IMR-90 (cell line): Measurements from ENCODE around the gene NME2.

Source experiments
- CEBPB ChIP-seq: IDR thresholded peaks from 2 replicates; pipeline ENCODE4 v1.6.1; 2012; ENCODE audit warnings: low read depth, low read length, improper control_type of control experiment
- FOS ChIP-seq: fragments of 150-350 bp; IDR thresholded peaks from 2 replicates; pipeline ENCODE4 v1.6.1; 2016; ENCODE audit warnings: low read depth, low read length
- MAFK ChIP-seq: IDR thresholded peaks from 2 replicates; pipeline ENCODE4 v1.6.1; 2012; ENCODE audit warnings: low read depth, low read length, improper control_type of control experiment
- MXI1 ChIP-seq: IDR thresholded peaks from 2 replicates; pipeline ENCODE4 v1.6.1; 2012; ENCODE audit warnings: low read depth, mild to moderate bottlenecking, low read length, moderate library complexity, borderline replicate concordance
- NFE2L2 ChIP-seq: fragments of 150-350 bp; IDR thresholded peaks from 2 replicates; pipeline ENCODE4 v1.6.1; 2016; ENCODE audit warnings: low read depth, mild to moderate bottlenecking, low read length
- POLR2A ChIP-seq: IDR thresholded peaks from 2 replicates; pipeline ENCODE4 v1.6.1; 2012; ENCODE audit warnings: mild to moderate bottlenecking, low read depth, low read length
- RAD21 ChIP-seq: IDR thresholded peaks from 2 replicates; pipeline ENCODE4 v1.6.1; 2012; ENCODE audit warnings: low read length, improper control_type of control experiment
- RFX5 ChIP-seq: IDR thresholded peaks from 2 replicates; pipeline ENCODE4 v1.8.0; 2012; ENCODE audit warnings: low read depth, mild to moderate bottlenecking, low read length, moderate library complexity
- TF ChIP-seq, protein P1 (sequence below): conservative IDR thresholded peaks from 2 replicates; pipeline ENCODE4 v1.5.1; 2012; ENCODE audit warnings: mild to moderate bottlenecking, low read depth, low read length, improper control_type of control experiment
- TF ChIP-seq, protein P2 (sequence below): fragments of 150-350 bp; IDR thresholded peaks from 2 replicates; pipeline ENCODE4 v1.6.1; 2016; ENCODE audit warnings: low read depth, mild to moderate bottlenecking, low read length, moderate library complexity, borderline replicate concordance
- TF ChIP-seq, protein P3 (sequence below): fragments of 150-350 bp; IDR thresholded peaks from 2 replicates; pipeline ENCODE4 v1.6.1; 2017; ENCODE audit warnings: mild to moderate bottlenecking, antibody characterized with exemption, low read length, low read depth

- TF ChIP-seq, protein P1, sequence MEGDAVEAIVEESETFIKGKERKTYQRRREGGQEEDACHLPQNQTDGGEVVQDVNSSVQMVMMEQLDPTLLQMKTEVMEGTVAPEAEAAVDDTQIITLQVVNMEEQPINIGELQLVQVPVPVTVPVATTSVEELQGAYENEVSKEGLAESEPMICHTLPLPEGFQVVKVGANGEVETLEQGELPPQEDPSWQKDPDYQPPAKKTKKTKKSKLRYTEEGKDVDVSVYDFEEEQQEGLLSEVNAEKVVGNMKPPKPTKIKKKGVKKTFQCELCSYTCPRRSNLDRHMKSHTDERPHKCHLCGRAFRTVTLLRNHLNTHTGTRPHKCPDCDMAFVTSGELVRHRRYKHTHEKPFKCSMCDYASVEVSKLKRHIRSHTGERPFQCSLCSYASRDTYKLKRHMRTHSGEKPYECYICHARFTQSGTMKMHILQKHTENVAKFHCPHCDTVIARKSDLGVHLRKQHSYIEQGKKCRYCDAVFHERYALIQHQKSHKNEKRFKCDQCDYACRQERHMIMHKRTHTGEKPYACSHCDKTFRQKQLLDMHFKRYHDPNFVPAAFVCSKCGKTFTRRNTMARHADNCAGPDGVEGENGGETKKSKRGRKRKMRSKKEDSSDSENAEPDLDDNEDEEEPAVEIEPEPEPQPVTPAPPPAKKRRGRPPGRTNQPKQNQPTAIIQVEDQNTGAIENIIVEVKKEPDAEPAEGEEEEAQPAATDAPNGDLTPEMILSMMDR = no peak
- no peak for TF ChIP-seq POLR2A
- no peak for TF ChIP-seq FOS
- TF ChIP-seq RFX5 = no peak
- TF ChIP-seq MAFK = no peak
- TF ChIP-seq CEBPB = no peak
- TF ChIP-seq, protein P2, sequence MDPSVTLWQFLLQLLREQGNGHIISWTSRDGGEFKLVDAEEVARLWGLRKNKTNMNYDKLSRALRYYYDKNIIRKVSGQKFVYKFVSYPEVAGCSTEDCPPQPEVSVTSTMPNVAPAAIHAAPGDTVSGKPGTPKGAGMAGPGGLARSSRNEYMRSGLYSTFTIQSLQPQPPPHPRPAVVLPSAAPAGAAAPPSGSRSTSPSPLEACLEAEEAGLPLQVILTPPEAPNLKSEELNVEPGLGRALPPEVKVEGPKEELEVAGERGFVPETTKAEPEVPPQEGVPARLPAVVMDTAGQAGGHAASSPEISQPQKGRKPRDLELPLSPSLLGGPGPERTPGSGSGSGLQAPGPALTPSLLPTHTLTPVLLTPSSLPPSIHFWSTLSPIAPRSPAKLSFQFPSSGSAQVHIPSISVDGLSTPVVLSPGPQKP = no peak
- TF ChIP-seq RAD21 = no peak
- TF ChIP-seq NFE2L2 = no peak
- no peak for TF ChIP-seq MXI1
- TF ChIP-seq, protein P3, sequence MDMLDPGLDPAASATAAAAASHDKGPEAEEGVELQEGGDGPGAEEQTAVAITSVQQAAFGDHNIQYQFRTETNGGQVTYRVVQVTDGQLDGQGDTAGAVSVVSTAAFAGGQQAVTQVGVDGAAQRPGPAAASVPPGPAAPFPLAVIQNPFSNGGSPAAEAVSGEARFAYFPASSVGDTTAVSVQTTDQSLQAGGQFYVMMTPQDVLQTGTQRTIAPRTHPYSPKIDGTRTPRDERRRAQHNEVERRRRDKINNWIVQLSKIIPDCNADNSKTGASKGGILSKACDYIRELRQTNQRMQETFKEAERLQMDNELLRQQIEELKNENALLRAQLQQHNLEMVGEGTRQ = no peak
Measured at GRCh38 chr17:51169340-51169739, 3.1 kb downstream of the NME2 start.
